Activated CD4-positive, CD25-positive, alpha-beta regulatory T cell treated with anti-CD3 and anti-CD28 coated beads, Interleukin-2, amount 50 U/mL, for 16 hours (primary cell): Measurements from ENCODE around the gene PLAAT5.

Experiments used
- DNase-seq: peaks from one replicate; pipeline ENCODE4 v3.0.0-alpha.2; 2020; ENCODE audit warnings: low read depth, low spot score

PLAAT5 gene

DNA sequence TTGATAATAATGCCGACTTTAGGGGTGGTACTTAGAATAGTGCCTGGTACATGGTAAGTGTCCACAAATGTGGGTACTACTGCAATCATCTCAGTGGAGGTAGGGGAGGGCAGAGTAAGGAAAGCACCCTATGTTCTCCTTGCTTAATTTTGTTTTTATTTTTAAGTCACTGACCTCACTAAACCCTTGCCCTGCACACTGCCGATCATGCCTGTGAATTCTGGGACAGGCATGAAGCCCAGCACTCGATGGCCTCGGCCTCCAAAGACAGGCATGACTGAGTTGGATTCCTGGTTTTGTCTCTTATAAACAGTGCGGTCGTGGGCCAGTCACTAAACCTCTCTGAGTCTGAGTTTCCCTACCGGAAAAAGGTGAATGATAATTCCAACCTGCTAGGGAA is 21.8 kb upstream of the PLAAT5 start:
- DNase-seq = no peak

DNA sequence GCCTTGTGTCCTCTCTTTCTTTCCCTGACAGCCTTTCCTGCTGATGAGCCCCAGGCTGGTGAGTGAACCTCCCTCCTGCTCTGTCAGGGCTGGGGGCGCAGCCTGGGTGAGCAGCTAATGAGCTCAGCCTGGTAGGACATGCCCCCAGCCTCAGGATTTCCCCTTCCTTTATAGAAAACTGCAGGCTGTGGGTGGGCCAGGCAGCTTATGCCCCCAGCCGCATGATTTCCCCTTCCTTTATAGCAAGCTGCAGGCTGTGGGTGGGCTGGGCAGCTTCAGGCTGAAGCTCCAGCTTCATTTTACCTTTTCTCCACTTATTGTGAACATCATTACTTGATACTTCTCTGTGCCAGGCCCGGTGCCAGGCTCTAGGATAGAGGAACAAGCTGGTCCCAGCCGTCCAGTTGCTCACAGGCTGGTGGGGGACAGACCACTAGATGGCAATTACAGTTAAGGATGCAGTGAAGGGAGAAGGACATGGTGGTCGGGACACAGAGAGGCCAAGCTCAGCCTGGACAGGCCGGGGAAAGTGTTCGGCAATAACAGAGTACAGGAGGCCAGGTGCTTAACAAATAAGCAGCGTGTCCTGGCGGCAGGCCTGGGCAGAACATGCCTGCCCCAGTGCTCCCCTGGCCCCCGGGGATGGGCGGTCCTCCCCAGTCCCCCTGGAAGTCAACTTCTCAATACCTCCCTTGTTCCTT is 20.2 kb upstream of the PLAAT5 start:
- no peak for DNase-seq

DNA sequence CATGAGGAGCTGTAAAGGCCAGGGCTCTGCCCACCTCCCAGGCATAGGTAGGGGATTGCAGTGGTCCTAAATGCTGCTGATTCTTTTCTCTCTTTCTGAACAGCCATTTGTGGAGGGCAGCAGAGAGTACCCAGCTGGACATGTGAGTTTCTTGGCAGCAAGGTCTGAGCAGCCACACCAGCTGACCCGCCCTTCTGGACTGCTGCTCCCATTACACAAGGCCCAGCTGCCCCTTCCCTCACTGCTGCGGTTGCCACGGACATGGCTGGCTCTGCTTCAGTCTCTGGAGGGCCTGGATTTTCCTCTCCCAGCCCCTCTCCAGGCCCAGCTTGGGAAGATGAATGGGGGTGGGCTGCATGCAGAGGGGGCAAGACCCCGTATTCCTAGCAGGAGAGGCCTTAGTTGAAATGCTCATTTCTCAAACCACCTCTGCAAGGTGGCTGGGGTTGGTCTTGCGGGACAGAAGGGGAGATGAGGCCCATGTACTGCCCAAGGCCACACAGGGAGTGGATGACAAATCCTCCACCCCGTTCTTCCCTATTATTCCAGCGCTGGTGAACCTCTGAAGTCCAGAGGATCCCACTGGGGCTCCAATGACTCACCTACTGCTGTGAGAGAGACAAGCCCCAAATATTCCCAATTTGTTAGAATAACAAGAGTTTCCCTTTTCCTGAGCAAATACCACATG is 19.5 kb upstream of the PLAAT5 start:
- no peak for DNase-seq

DNA sequence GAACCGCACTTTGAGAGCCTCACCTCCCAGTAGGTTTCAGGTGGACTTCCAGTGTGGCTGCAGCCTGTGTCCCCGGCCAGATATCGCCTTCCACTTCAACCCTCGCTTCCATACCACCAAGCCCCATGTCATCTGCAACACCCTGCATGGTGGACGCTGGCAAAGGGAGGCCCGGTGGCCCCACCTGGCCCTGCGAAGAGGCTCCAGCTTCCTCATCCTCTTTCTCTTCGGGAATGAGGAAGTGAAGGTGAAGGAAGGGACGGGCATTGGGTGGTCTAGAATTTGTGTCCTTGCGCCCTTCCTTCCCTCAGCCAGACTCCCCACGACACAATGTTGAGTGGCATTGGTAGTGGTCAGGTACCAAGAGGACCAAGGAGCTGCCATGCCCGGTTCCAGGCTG is 17.8 kb upstream of the PLAAT5 start:
- DNase-seq = no peak

DNA sequence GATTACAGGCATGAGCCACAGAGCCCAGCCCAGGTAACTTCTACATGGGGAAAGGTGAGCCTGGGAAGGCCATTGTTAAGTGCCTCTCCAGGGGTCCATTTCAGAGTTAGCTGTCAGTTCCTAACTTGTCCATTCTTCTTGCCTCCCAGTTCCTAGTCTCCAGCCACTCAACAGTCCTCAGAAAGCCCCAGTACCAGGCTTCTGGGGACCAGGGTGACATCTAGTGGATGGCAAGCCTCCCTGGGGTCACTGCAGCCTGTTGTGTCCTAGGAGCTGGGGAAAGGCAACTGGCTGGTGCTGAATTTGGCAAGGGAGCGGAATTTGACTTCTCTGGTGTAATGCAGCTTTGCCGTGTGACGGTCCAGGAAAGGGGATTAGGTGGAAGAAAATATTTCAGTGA is 17.0 kb upstream of the PLAAT5 start:
- DNase-seq = no peak

DNA sequence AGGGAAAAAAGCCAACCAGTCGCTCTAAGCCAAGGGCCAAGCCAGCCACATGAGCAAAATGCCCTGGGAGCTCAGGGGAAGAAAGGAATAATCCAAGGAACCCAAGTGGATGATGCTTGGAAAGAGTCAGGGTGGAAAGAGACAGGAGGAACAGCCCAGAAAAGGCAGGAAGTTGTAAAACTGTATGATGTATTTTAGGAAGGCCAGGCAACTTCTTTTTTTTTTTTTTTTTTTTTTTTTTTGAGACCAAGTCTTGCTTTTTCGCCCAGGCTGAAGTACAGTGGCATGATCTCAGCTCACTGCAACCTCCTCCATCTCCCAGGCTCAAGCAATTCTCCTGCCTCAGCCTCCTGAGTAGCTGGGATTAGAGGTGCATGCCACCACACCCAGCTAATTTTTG is 16.5 kb upstream of the PLAAT5 start:
- DNase-seq = no peak

DNA sequence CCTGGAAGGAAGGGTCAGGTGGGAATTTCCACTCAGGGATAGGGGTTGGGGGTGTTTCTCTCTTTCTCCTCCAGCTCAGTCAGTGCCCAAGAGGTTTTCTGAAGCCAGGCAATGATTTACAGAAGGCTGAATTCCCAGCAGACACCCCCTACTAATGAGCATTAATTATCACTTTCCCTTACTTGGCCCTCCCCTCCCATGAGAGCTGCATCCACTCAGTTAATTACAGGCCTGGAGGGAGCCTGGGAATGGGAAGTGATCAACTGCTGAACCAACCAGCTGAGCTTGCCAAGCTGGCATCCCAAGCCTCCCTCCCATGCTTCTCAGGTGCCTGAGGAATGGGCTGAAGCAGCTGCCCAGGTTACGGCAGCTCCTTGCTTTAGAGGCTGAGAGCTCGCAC is 15.9 kb upstream of the PLAAT5 start:
- DNase-seq = no peak

DNA sequence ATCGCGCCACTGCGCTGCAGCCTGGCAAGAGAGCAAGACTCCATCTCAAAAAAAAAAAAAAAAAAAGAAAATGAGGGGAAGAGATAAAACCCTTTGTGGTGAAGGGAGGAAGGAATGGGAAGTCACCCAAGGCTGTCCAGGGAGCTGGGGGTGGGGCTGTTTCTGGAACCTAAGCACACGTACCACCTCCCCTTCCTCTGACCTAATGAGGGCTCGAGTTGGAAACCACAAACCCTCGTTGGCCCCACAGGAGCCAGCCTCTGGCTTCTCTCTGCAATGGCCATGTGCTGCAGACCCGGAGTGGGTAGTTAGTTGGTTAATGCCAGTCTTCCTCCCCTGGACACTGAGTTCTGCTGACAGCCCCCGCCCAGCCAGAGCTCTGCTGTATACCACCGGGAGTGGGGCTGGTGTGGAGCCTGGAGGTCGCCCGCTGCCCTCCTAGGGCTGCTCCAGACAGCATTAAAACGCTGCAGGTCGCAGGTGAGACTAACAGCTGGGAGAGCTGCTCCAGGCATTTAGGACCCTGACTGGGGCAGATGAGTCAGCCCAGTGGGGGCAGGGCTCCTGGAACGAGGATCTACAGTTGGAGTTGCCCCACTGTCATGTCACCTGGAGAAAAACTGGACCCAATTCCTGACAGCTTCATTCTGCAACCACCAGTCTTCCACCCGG is 15.0 kb upstream of the PLAAT5 start, which contains the start of gene LGALS12:
LGALS12 (plus strand) TSS at position 228 of the 672 bp plus-strand sequence; CDS start at position 603, 375 bp downstream.
- DNase-seq = no peak

DNA sequence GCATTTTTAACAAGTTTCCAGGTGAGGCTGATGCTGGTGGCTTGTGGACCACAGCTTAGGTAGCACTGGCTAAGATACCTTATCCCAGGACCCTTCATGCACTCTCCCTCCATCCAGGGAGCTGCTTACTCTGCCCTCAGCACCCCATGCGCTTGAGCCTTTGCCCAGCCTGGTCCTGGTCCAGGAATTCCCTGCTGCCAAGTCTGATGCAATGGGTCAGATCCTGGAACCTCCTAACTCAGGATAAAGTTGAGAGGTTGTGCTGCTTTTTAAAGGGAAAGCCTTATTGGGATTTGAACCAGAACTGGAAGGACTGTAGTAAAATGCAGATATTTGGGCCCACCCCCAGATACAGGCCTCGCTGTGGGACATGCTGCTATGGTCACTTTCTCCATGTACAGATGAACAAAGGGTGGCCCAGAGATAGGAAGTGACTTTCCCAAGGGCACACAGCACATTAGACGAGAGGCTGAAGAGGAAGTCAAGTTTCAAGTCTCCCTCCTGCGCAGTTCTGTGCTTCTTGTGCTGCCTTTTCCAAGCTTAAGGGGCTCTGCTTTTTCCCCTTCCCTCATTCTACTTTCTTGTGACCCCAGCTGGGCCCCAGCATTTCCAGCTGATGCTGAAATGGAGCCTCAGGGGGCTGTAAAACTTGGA is 14.1 kb upstream of the PLAAT5 start:
- no peak for DNase-seq

DNA sequence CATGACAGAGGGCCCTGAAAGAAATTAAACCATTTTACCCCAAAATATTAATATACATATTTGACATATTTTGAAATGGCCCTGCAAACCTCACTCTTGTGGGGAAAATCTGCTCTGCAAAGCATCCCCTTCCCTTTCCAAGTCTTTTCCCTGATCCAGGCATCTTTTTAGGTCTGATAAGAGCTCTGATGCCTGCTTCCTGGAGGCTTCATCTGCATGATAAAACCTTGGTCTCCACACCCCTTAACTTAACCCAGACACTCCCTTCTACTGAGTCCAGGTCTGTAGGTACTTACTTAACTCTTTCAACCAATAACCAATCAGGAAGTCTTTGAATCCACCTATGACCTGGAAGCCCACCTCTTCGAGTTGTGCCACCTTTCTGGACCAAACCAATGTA is 13.1 kb upstream of the PLAAT5 start:
- DNase-seq = no peak

DNA sequence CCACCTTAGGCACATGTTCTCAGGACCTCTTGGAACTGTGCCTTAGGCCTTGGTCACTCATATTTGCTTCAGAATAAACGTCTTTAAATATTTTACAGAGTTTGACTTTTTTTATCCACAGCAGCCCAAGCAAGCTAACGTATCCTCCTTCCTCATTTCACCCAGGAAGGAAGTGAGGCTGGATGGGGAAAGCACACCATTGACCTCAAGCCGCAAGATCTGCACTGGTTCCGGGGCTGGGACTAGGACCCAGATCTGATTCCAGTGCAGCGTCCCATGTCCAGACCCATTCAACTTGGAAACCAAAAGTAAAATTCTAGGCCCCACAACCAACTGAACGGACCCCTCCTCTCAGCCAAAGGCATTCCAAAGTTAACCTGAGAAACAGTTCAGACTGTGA is 12.5 kb upstream of the PLAAT5 start:
- DNase-seq = no peak

DNA sequence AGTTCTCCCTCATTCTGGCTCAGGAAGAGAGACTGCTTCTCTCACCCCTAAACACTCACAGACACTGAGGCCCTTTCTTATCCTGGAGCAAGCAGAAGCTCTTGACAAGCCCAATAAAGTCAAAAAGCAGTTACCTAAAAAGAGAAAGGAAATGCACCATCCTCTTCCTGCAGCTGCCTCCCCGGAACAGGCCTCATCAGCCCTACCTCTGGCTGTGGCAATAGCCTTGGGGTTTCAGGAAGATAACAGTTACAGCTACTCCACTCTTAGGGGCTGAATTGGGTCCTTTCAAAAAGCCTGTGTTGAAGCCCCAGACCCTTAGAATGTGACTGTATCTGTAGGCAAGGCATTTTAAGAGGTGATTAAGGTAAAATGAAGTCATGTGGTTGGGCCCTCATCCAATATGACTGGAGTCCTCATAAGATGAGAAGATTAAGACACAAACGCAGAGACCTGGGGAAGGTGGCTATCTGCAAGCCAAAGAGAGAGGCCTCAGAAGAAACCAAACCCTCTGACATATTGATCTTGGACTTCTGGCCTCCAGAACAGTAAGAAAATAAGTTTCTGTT is 11.4 kb upstream of the PLAAT5 start:
- DNase-seq = no peak

DNA sequence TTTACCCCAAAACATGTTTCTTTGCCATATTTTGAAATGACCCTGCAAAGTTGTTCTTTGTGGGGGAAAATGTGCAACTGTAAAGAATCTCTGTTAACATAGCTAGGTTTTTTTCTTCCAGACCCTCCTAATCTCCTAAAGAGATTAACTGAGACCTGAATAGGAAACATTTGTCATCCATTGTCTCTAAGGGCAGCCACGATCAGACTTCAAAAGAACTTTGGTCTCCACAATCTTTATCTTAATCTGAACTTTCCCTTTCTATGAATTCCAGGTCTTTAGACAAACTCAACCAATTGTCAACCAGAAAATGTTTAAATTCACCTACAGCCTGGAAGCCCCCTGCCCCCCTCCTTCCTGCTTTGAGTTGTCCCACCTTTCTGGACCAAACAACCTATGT is 10.3 kb upstream of the PLAAT5 start:
- no peak for DNase-seq

DNA sequence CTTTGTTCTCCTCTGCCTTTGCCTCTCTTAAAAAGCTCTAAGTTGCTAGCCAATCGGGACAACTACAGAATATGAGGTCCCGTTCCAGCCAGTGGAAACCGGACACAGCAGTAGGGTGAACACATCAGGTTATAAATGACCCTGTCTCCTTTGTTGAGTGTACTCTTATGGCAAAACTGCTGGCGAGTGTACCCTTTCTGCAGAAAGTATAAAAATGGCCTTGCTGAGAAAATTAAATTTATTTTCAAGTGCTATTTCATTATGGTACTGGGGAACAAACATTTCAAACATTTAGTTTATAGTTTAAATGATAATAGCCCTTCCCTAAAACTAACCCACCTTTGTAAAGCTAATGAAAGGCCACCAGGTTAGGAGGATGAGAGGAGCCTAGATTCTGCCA is 8.9 kb upstream of the PLAAT5 start:
- DNase-seq = no peak

DNA sequence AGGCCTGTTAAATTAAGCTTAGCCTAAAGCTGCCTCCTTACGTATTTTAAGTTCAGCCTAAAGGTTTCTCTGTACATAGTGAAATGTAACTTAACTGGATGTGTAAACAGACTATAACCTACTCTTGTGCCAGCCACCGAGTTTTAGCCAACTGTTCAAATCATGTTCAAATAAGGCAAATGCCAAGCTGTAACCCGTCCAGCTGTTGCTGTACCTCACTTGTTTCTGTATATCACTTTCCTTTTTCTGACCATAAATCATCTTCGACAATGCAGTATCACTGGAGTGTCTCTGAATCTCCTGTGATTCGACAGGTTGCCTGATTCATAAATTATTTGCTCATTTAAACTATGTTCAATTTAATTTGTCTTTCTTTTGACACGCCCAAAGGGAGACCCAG is 4.0 kb upstream of the PLAAT5 start:
- DNase-seq = no peak

DNA sequence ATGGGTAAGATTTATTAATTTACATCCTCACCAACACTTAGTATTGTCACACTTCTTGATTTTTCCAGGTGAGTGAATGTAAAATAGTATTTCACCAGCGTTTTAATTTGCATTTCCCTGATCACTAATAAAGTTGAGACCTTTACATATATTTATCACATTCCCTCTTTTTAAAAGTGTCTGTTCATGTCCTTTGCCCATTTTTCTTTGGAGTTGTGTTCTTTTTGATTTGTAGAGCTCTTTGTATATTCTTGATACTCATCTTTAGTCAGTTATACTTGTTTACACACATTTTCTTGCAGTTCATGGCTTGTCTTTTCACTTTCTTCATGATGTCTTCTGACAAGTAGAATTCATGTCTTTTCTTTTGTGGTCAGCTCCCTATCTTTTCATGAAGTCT is 2.2 kb upstream of the PLAAT5 start:
- DNase-seq = no peak

DNA sequence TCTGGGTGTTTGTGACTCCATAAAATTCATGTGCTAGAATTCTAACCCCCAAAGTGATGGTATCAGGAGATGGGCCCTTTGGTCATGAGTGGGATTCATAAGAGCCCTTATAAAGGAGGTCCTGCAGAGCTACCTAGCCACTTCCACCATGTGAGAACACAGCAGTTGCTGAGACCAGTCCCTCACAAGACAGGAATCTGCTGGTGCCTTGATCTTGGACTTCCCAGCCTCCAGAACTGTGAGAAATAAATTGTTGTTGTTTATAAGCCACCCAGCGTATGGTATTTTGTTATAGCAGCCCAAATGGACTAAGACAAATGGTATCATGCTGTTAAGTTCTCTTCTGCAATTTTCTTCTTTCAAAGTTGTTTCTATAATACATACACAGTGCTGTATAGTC is 1.5 kb upstream of the PLAAT5 start:
- DNase-seq = no peak

DNA sequence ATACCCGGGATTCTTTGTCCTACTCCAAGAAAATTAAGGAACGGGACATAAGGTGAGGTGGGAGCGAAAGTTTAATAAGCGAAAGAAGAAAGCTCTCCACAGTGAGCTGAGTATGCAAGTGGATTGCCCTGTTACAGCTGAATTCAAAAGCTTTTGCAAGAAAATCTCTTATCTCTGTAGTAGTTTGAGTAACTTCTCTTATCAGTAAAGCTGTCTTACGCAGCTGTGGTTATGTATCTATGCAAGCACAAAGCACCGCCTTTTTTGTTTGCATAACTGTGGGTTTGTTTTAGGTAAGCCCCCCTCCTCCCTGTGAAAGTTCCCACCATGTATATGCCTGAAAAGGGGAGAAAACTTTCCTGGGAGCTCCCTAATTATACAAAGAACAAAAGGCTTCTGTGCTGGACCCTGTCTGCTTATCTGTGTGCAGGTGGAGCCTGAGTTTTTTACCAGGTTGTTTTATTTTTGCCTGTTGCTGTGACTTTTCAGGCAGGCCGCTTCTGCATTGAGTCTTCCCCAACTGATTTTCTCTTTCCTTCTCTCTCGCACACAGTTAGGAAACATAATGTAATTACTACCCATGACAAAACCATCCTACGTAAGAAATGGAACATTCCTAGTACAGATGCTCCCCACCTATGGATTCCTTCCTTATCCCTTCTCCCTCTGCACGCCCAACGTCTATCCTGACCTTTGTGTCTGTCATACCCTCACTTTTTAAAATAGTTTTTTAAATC is 837 bp upstream of the PLAAT5 start:
- DNase-seq = no peak

DNA sequence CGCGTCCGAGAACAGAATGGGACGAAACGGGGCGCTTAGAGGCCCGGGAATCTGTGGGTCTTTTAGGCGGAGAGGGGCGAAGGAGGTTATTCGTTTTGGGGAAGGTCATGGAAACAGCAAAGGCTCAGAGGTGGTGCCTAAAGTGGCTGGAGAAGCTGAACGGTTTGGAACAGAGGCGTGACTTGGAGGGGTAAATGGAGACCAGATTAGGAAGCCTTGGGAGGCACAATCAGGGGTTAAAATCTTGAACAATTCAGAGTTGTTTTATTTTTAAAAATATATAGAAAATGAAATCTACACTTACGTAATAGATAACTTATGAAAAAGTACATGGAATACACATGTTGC is 247 bp upstream of the PLAAT5 start:
- DNase-seq = no peak

DNA sequence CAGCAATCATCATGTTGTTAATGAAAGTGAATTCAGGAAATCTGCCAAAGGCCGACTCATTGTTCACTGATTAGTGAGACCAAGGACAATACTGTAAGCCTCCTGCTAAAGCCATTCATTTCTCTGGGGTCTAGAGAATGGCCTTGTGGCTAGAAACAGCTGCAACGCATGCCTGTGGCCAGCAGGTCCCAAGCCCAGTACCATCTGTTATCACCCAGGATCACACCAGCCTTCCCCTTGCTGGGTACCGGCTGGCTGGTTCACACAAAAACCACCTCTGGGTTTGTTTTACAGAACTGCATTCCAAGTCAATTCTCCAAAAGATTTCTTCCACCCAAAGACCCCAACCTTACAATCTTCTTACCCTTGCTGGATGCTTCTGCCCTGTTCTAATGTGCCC is 1.1 kb downstream of the PLAAT5 start:
- DNase-seq = no peak

DNA sequence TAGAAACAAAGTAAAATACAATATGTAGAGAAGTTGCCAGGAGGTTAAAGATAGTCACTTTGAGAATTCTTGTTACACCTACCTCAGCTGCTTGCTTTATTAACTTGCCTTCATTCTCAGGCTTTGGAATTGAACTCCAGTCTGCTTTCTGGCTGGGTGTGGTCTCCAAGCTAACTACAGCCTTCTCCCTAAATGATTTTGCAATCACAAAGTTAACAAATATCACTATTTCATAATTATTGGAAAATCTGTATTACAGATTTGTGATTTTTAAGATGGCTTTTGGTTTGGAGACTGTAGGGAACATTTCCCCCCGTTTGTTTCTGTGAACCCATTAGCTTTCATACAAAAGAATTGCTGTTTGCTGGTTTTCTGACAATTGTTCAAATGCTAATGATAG is 2.2 kb downstream of the PLAAT5 start:
- DNase-seq = no peak

DNA sequence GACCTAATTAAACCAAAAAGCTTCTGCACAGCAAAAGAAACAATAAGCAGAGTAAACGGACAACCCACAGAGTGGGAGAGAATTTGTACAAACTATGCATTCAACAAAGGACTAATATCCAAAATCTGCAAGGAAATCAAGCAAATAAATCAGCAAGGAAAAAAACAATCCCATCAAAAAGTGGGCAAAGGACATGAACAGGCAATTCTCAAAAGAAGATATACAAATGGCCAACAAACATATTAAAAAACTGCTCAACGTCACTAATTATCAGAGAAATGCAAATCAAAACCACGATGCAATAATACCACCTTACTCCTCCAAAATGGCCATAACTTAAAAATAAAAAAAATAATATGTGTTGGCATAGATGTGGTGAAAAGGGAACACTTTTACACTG is 5.2 kb downstream of the PLAAT5 start:
- DNase-seq = no peak
